HepG2 (cell line): Measurements from ENCODE around the gene GEMIN2. TPM values are rescaled to one million over a fixed set of nuclear protein-coding genes. Genes with fewer than 3 reads are reported as not detected.

Experiments
- BCL3 ChIP-seq: sonication (generic); formaldehyde crosslinking; IDR thresholded peaks from 2 replicates; pipeline ENCODE4 v1.5.1; 2020; ENCODE audit warnings: mild to moderate bottlenecking, missing genetic modification reagents, moderate library complexity
- HMGA1 ChIP-seq: sonication (generic); formaldehyde crosslinking; conservative IDR thresholded peaks from 2 replicates; pipeline ENCODE4 v1.4.0; 2020; ENCODE audit warnings: missing genetic modification reagents
- KDM6A ChIP-seq: IDR thresholded peaks from 2 replicates; pipeline ENCODE4 v1.6.1; 2016; ENCODE audit warnings: low read depth
- MAF1 ChIP-seq: sonication (generic); formaldehyde crosslinking; IDR thresholded peaks from 2 replicates; pipeline ENCODE4 v1.5.0; 2020; ENCODE audit warnings: missing genetic modification reagents, borderline replicate concordance
- MED13 ChIP-seq: sonication (generic); formaldehyde crosslinking; IDR thresholded peaks from 2 replicates; pipeline ENCODE4 v1.5.0; 2020; ENCODE audit warnings: missing genetic modification reagents
- MLX ChIP-seq: IDR thresholded peaks from 2 replicates; pipeline ENCODE4 v1.6.1; 2016
- MNT ChIP-seq: fragments of 450-650 bp; IDR thresholded peaks from 2 replicates; pipeline ENCODE4 v1.6.1; 2016
- MYPOP ChIP-seq: sonication (generic); formaldehyde crosslinking; IDR thresholded peaks from 2 replicates; pipeline ENCODE4 v1.8.1; 2023; ENCODE audit warnings: mild to moderate bottlenecking, moderate library complexity, missing genetic modification reagents
- NPAS2 ChIP-seq: sonication (generic); formaldehyde crosslinking; IDR thresholded peaks from 2 replicates; pipeline ENCODE4 v1.8.0; 2022; ENCODE audit warnings: mild to moderate bottlenecking, missing genetic modification reagents, borderline replicate concordance
- PAXIP1 ChIP-seq: sonication (generic); formaldehyde crosslinking; conservative IDR thresholded peaks from 2 replicates; pipeline ENCODE4 v1.4.0; 2020; ENCODE audit warnings: mild to moderate bottlenecking, missing genetic modification reagents, moderate library complexity
- RBAK ChIP-seq: sonication (generic); formaldehyde crosslinking; IDR thresholded peaks from 2 replicates; pipeline ENCODE4 v1.5.1; 2020; ENCODE audit warnings: mild to moderate bottlenecking, missing genetic modification reagents
- ZBTB46 ChIP-seq: sonication (generic); formaldehyde crosslinking; IDR thresholded peaks from 2 replicates; pipeline ENCODE4 v1.4.0; 2020; ENCODE audit warnings: mild to moderate bottlenecking, missing genetic modification reagents, borderline replicate concordance
- ZFP36 ChIP-seq: fragments of 150-350 bp; IDR thresholded peaks from 2 replicates; pipeline ENCODE4 v1.6.1; 2018; ENCODE audit warnings: borderline replicate concordance, low read length, low read depth; ENCODE audit not compliant: partially characterized antibody
- ZNF10 ChIP-seq: sonication (generic); formaldehyde crosslinking; IDR thresholded peaks from 2 replicates; pipeline ENCODE4 v1.4.0; 2020; ENCODE audit warnings: mild to moderate bottlenecking, low read depth, missing genetic modification reagents, borderline replicate concordance
- ZNF101 ChIP-seq: sonication (generic); formaldehyde crosslinking; IDR thresholded peaks from 2 replicates; pipeline ENCODE4 v1.4.0; 2020; ENCODE audit warnings: mild to moderate bottlenecking, low read depth, missing genetic modification reagents, borderline replicate concordance
- ZNF354B ChIP-seq: sonication (generic); formaldehyde crosslinking; IDR thresholded peaks from 2 replicates; pipeline ENCODE4 v1.8.0; 2022; ENCODE audit warnings: mild to moderate bottlenecking, missing genetic modification reagents
- ZNF550 ChIP-seq: sonication (generic); formaldehyde crosslinking; IDR thresholded peaks from 2 replicates; pipeline ENCODE4 v1.4.0; 2020; ENCODE audit warnings: mild to moderate bottlenecking, missing genetic modification reagents, borderline replicate concordance
- polyA plus RNA-seq, 8 experiments: library from polyadenylated mRNA; depleted of rRNA in 3 of 8; stranded (reverse) in 7 of 8; unstranded in 1 of 8; fragments of >200 nt; fragmentation: Illumina TruSeq in 4 of 8; extraction: Trizol in 4 of 8; gene quantifications; 2 replicates each; pipeline versions ENCODE4 v1.2.1 to v1.2.3, GENCODE V29; 2011 to 2016; ENCODE audit warnings: low read depth in 4 of 8, missing spikeins in 1 of 8, mixed read lengths in 1 of 8; ENCODE audit not compliant: insufficient read depth in 1 of 8
- total RNA-seq, 5 experiments: library from RNA; depleted of rRNA; stranded (reverse); fragments of >200 nt; fragmentation: Illumina TruSeq; extraction: Trizol; gene quantifications; 2 replicates each; pipeline ENCODE4 v1.2.3, GENCODE V29; 2016; ENCODE audit warnings: low read depth in 1 of 5

GEMIN2 gene
- total and polyA plus RNA-seq, 2 of the 13 experiments (the other 11 are each of a cell fraction or from before 2014, with no cell fraction given) = 54.8 to 110 TPM

- TF ChIP-seq PAXIP1 (CRISPR knock-in tag) (peak; percentile 82), NPAS2 (CRISPR knock-in tag) (no peak), ZNF550 (CRISPR knock-in tag) (no peak), MED13 (no peak), RBAK (no peak), MAF1 (CRISPR knock-in tag) (no peak), MYPOP (CRISPR knock-in tag) (no peak), ZBTB46 (CRISPR knock-in tag) (no peak), ZNF101 (CRISPR knock-in tag) (no peak), BCL3 (CRISPR knock-in tag) (no peak; the same call in 1 of the 2 replicates), ZNF354B (no peak), ZFP36 (no peak), KDM6A (CRISPR knock-in tag) (peak; percentile 72), MNT (no peak), MLX (0 out of 2 replicates have a peak, but pooled peaks have one; percentile 15), ZNF10 (no peak), HMGA1 (CRISPR knock-in tag) (no peak)
These were observed 31.3 kb downstream of the GEMIN2 start (continued) for GRCh38 chr14:39145266-39145966.
